Ishikawa (cell line): ENCODE results near the gene NAV2.

Experiments used
- CEBPB ChIP-seq: IDR thresholded peaks from 2 replicates; pipeline ENCODE4 v1.6.1; 2012
- CREB1 ChIP-seq: IDR thresholded peaks from 2 replicates; pipeline ENCODE4 v1.6.1; 2012; ENCODE audit warnings: low read depth
- EGR1 ChIP-seq: IDR thresholded peaks from 2 replicates; pipeline ENCODE4 v1.6.1; 2012
- EP300 ChIP-seq: IDR thresholded peaks from 2 replicates; pipeline ENCODE4 v1.6.1; 2012; ENCODE audit warnings: borderline replicate concordance
- FOXM1 ChIP-seq: IDR thresholded peaks from 2 replicates; pipeline ENCODE4 v1.6.1; 2012; ENCODE audit warnings: low read depth, borderline replicate concordance
- NFIC ChIP-seq: IDR thresholded peaks from 2 replicates; pipeline ENCODE4 v1.6.1; 2012
- RAD21 ChIP-seq: IDR thresholded peaks from 2 replicates; pipeline ENCODE4 v1.6.1; 2012; ENCODE audit warnings: low read depth
- TAF1 ChIP-seq: IDR thresholded peaks from 2 replicates; pipeline ENCODE4 v1.6.1; 2012; ENCODE audit warnings: low read depth, mild to moderate bottlenecking
- TCF12 ChIP-seq: IDR thresholded peaks from 2 replicates; pipeline ENCODE4 v1.6.1; 2012; ENCODE audit warnings: low read depth
- TEAD4 ChIP-seq: IDR thresholded peaks from 2 replicates; pipeline ENCODE4 v1.6.1; 2012
- USF1 ChIP-seq: IDR thresholded peaks from 2 replicates; pipeline ENCODE4 v1.6.1; 2012
- YY1 ChIP-seq: IDR thresholded peaks from 2 replicates; pipeline ENCODE4 v1.6.1; 2012; ENCODE audit warnings: low read depth
- ZBTB7A ChIP-seq: IDR thresholded peaks from 2 replicates; pipeline ENCODE4 v1.6.1; 2012; ENCODE audit warnings: low read depth
- TF ChIP-seq, protein P1 (sequence below): IDR thresholded peaks from 2 replicates; pipeline ENCODE4 v1.6.1; 2012
- TF ChIP-seq, protein P2 (sequence below): IDR thresholded peaks from 2 replicates; pipeline ENCODE4 v1.6.1; 2012; ENCODE audit warnings: low read depth, mild to moderate bottlenecking

Gene NAV2

GRCh38 chr11:19746086-19746485 lies 33.4 kb downstream of the NAV2 start:
- TF ChIP-seq TAF1 (no peak), FOXM1 (no peak), YY1 (no peak), ZBTB7A (no peak), TEAD4 (no peak), TCF12 (no peak), RAD21 (no peak), EP300 (no peak), CEBPB (no peak)
- TF ChIP-seq, protein P1, sequence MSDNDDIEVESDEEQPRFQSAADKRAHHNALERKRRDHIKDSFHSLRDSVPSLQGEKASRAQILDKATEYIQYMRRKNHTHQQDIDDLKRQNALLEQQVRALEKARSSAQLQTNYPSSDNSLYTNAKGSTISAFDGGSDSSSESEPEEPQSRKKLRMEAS, result no peak

GRCh38 chr11:19747634-19748033 lies 35.0 kb downstream of the NAV2 start:
- TF ChIP-seq ZBTB7A (no peak), TAF1 (no peak), CREB1 (no peak), FOXM1 (no peak), RAD21 (no peak), TEAD4 (no peak), USF1 (no peak), NFIC (no peak), EGR1 (no peak), TCF12 (no peak), YY1 (no peak), CEBPB (no peak), EP300 (no peak)
- TF ChIP-seq, protein P1, result no peak
- TF ChIP-seq, protein P2, sequence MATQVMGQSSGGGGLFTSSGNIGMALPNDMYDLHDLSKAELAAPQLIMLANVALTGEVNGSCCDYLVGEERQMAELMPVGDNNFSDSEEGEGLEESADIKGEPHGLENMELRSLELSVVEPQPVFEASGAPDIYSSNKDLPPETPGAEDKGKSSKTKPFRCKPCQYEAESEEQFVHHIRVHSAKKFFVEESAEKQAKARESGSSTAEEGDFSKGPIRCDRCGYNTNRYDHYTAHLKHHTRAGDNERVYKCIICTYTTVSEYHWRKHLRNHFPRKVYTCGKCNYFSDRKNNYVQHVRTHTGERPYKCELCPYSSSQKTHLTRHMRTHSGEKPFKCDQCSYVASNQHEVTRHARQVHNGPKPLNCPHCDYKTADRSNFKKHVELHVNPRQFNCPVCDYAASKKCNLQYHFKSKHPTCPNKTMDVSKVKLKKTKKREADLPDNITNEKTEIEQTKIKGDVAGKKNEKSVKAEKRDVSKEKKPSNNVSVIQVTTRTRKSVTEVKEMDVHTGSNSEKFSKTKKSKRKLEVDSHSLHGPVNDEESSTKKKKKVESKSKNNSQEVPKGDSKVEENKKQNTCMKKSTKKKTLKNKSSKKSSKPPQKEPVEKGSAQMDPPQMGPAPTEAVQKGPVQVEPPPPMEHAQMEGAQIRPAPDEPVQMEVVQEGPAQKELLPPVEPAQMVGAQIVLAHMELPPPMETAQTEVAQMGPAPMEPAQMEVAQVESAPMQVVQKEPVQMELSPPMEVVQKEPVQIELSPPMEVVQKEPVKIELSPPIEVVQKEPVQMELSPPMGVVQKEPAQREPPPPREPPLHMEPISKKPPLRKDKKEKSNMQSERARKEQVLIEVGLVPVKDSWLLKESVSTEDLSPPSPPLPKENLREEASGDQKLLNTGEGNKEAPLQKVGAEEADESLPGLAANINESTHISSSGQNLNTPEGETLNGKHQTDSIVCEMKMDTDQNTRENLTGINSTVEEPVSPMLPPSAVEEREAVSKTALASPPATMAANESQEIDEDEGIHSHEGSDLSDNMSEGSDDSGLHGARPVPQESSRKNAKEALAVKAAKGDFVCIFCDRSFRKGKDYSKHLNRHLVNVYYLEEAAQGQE, result no peak

GRCh38 chr11:19751055-19751454 lies 38.4 kb downstream of the NAV2 start:
- TF ChIP-seq TAF1 (no peak), CEBPB (no peak), NFIC (no peak), TEAD4 (no peak), CREB1 (no peak), RAD21 (no peak), ZBTB7A (no peak), EP300 (no peak), TCF12 (no peak), EGR1 (no peak), FOXM1 (no peak), YY1 (no peak), USF1 (no peak)
- TF ChIP-seq, protein P2, result no peak
- TF ChIP-seq, protein P1, result no peak

DNA sequence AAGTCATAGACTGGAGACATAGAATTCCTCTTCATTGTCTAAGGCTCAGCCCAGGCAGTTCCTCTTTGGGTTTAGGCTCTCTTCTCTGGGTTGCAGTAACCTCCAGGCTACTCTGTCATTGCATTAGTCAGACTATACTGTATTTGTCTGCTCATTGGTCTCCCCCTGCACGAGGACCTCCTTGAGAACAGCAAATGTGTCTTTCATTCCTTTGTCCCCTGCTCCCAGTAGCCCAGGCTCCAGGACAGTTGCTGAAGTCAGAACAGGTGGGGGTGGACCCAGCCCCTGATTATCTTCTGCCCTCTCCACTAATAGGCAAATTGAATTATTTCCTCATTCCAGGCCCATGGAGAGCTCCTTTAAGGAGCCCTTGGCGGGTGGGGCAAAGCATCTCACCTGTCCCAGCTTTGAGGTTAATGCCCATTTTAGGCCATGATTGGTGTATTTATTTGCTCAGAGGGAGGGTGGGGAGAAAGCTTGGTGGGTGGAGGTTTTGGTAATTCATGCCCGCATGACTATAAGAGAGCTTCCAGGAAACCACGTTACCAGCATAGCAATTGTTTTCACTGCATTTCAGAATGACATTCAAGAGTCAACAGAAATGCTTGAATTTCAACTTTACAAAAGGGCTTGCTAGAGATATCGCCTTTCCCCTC lies 40.9 kb downstream of the NAV2 start:
- TF ChIP-seq CEBPB, result no peak

DNA sequence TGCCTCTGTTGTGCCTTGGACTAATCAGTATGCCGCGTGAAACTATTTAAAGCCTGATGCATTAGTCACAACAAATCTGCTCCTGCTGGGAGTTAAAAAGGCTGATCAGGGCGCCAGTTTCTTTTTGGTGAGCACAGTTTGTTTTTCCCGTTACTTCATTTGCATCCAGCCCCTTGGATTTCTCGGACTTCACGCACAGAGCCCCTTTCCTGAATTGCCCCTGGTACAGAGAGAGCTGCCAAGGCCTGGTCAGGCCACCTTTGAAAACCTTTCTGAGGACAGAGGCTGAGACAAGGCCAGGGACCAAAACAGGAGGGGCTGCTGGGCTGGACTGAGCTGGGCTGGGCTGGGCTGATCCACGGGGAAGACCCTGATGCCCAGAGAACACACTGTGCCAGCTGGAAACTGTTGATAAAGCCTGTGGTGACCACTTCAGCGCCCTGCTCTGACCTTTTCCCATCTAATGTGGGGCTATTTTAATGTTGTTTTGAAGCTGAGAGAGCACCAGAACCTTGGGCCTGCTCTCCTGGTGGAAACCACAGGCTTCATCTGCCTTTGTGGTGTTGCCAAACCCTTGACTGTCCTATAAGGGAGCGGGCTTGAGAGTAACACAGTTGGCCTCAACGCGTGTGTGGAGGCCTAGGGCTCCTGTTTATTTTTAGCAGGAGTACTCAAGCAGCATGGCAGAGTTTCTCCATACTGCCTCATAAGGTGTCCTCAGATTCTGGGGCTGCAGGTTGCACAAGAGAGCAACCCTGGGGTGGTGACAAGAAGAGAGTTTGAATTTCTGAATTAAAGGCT lies 44.2 kb downstream of the NAV2 start:
- TF ChIP-seq TEAD4, result no peak
- TF ChIP-seq CEBPB, result no peak
- TF ChIP-seq, protein P1, result no peak
- TF ChIP-seq TCF12, result no peak
- no peak for TF ChIP-seq FOXM1
- no peak for TF ChIP-seq RAD21
- no peak for TF ChIP-seq EP300
- TF ChIP-seq TAF1, result no peak
- TF ChIP-seq YY1, result no peak
- TF ChIP-seq EGR1, result no peak
- no peak for TF ChIP-seq ZBTB7A
- no peak for TF ChIP-seq NFIC
- no peak for TF ChIP-seq USF1
- TF ChIP-seq, protein P2, result no peak
- no peak for TF ChIP-seq CREB1
